AG04450 (cell line): ENCODE measurements around the gene CCDC78. TPM values are rescaled to one million over a fixed set of nuclear protein-coding genes. Genes with fewer than 3 reads are reported as not detected.
"Not testable (repeated sequence)": the region's sequence is repeated elsewhere in the genome, so short reads cannot be mapped to it uniquely, and the experiment has no call there.

Source experiments
- CTCF ChIA-PET: fragments of 300-600, 350-600 bp; formaldehyde crosslinking; extraction: SDS; loops from one replicate; lab custom pipeline; 2022; ENCODE audit warnings: antibody characterized with exemption, inconsistent platforms; lab: Charles Lee
- POLR2A ChIA-PET: fragments of 350-600 bp; formaldehyde crosslinking; extraction: SDS; loops from one replicate; lab custom pipeline; 2021; ENCODE audit warnings: antibody characterized with exemption, inconsistent platforms; lab: Yijun Ruan, JAX
- DNase-seq: peaks from one replicate; pipeline ENCODE4 v3.0.0-alpha.2; 2011; ENCODE audit warnings: low read depth, low spot score
- H3K27ac ChIP-seq: one replicate; pipeline ENCODE4 v1.5.1; 2012; ENCODE audit warnings: low read depth, low read length, control low read depth
- H3K27me3 ChIP-seq: one replicate; pipeline ENCODE4 v1.6.0; 2012; ENCODE audit warnings: low read length; ENCODE audit not compliant: control insufficient read depth, insufficient read depth
- H3K4me3 ChIP-seq: 2 replicates; pipeline ENCODE4 v1.5.1; 2011; ENCODE audit warnings: mild to moderate bottlenecking, low read depth, low read length, control low read depth
- H3K9me3 ChIP-seq: 2 replicates; pipeline ENCODE4 v1.5.1; 2012; ENCODE audit warnings: low read length; ENCODE audit not compliant: control insufficient read depth, insufficient read depth
- polyA plus RNA-seq: library from polyadenylated mRNA; depleted of rRNA; stranded (reverse); fragments of >200 nt; gene quantifications from 2 replicates; pipeline ENCODE4 v1.2.3, GENCODE V29; 2011
- TF ChIP-seq, protein P1 (sequence below): IDR thresholded peaks from 2 replicates; pipeline ENCODE4 v1.5.1; 2011; ENCODE audit warnings: low read depth, low read length, control low read depth, inconsistent platforms

CCDC78 gene
- polyA plus RNA-seq, 1 experiment = 1.1 TPM

GRCh38 chr16:694863-695354, 31.3 kb downstream of the CCDC78 start:
- H3K9me3 ChIP-seq = peaks cover 3% of the 10 kb centered on the region; the same call in 1 of the 2 replicates
- no peak overlapping the region for H3K4me3 ChIP-seq
- DNase-seq = no peak
- no peak overlapping the region for H3K27ac ChIP-seq
- H3K27me3 ChIP-seq = peaks cover 42% of the 10 kb centered on the region
- TF ChIP-seq, protein P1, sequence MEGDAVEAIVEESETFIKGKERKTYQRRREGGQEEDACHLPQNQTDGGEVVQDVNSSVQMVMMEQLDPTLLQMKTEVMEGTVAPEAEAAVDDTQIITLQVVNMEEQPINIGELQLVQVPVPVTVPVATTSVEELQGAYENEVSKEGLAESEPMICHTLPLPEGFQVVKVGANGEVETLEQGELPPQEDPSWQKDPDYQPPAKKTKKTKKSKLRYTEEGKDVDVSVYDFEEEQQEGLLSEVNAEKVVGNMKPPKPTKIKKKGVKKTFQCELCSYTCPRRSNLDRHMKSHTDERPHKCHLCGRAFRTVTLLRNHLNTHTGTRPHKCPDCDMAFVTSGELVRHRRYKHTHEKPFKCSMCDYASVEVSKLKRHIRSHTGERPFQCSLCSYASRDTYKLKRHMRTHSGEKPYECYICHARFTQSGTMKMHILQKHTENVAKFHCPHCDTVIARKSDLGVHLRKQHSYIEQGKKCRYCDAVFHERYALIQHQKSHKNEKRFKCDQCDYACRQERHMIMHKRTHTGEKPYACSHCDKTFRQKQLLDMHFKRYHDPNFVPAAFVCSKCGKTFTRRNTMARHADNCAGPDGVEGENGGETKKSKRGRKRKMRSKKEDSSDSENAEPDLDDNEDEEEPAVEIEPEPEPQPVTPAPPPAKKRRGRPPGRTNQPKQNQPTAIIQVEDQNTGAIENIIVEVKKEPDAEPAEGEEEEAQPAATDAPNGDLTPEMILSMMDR = no peak
- ChIA-PET POLR2A (no interaction called here), CTCF (no interaction called here)

GRCh38 chr16:694187-694862, 31.9 kb downstream of the CCDC78 start:
- ChIA-PET POLR2A (no interaction called here), CTCF (no interaction called here)
- Histone ChIP-seq H3K27ac (no peak overlapping the region), H3K9me3 (peaks cover 3% of the 10 kb centered on the region; the same call in 1 of the 2 replicates), H3K27me3 (peaks cover 42% of the 10 kb centered on the region), H3K4me3 (no peak overlapping the region)
- TF ChIP-seq, protein P1 = no peak
- DNase-seq = no peak

DNA sequence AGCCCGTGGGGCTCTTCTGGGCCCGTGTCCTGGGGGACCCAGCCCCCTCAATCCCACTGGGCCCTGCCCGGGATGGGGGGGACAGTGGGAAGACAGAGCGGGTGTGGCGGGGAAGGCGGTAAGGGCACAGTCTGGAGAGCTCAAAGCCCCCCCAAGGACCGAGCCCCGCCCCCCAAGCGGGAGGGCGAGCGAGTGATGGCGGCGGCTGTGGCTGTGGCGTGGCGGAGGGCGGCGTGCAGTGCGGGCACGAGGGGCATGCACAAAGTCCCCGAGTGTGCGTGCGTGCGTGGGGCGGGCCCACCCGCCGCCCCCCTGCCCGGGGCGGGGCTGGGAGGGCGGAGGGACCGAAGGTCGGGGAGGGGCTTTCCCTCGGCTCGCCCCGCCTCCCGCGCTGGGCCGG, 32.5 kb downstream of the CCDC78 start:
- Histone ChIP-seq H3K27ac (no peak overlapping the region), H3K4me3 (no peak overlapping the region), H3K9me3 (peaks cover 3% of the 10 kb centered on the region; the same call in 1 of the 2 replicates), H3K27me3 (peaks cover 36% of the 10 kb centered on the region)
- ChIA-PET POLR2A (no interaction called here), CTCF (no interaction called here)
- no peak for DNase-seq
- TF ChIP-seq, protein P1 = no peak

- Histone ChIP-seq H3K4me3 (no peak overlapping the region), H3K27me3 (peaks cover 36% of the 10 kb centered on the region), H3K27ac (no peak overlapping the region), H3K9me3 (peaks cover 3% of the 10 kb centered on the region; the same call in 1 of the 2 replicates)
- DNase-seq = no peak
- POLR2A ChIA-PET = no interaction called here
- CTCF ChIA-PET = no interaction called here
- TF ChIP-seq, protein P1 = no peak
Observed at GRCh38 chr16:693364-693763, 32.9 kb downstream of the CCDC78 start.

DNA sequence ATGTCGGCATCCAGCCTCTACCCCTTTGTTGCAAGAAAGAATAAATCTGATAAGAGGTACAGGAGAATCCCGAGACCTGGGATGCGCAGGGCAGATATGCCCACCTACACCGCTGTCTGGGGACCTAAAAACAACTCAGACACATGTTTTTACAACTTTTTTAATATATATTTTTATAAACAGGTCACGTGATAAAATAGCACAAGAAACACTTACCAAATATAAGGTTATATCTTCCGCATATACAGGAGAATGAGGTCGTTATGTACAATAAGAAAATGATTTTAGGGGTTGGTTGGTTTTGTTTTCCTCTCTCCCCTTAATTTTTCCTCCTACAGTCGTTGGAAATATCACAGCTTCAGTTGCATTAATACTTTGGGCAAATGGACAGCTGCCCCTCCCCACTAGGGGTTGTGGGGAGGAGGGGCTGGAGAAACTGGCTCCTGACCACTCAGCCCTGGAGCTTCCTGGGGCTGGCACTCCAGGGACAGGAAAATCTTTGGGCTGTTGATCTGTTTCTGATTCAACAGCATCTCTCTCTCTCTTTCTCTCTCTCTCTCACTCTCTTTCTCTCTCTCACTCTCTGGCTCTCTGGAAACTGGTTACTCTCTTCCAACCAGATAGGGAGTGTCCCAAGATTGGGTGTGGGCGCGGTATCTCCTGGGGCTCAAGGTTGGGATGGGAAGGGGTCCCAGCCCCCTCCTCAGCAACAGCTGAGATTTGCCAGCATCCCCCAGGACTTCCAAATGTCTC, 33.7 kb downstream of the CCDC78 start:
- Histone ChIP-seq H3K4me3 (no peak overlapping the region), H3K27ac (no peak overlapping the region), H3K27me3 (peaks cover 36% of the 10 kb centered on the region), H3K9me3 (peaks cover 3% of the 10 kb centered on the region; the same call in 1 of the 2 replicates)
- POLR2A ChIA-PET = no interaction called here
- DNase-seq = no peak
- CTCF ChIA-PET = interaction anchor here (0.6 kb wide), 1 partner anchor 24 kb away, joined by 3 read pairs; the partner anchor contains the start of gene RHOT2
- TF ChIP-seq, protein P1 = no peak

DNA sequence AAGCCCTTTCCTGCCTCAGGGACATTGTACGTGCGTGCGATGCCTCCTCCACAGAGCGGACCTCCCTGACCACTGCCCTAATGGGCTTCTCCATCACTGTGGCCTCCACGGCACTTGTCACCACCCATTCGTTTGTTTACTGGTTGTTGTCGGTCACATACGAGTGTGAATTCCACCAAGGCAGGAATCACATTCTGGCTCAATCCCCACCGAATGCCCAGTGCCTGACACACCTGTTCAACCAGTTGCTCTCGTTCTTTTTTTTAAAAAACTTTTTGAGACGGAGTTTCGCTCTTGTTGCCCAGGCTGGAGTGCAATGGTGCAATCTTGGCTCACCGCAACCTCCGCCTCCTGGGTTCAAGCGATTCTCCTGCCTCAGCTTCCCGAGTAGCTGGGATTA, 35.0 kb downstream of the CCDC78 start:
- CTCF ChIA-PET = not testable (repeated sequence)

More for the DNA sequence above, 35.0 kb downstream of the CCDC78 start:
- peaks cover 36% of the 10 kb centered on the region for H3K27me3 ChIP-seq
- not testable (repeated sequence) for DNase-seq, H3K9me3 ChIP-seq, H3K27ac ChIP-seq, H3K4me3 ChIP-seq
- POLR2A ChIA-PET = interaction anchor here (0.8 kb wide), 1 partner anchor 33 kb away, joined by 5 read pairs; no protein-coding TSS in a partner anchor
